SK-N-DZ (cell line): ENCODE measurements around the gene ITGA2B.
A peak's percentile ranks its signal among the peaks of the same experiment; 100 is the strongest.
"Not testable (repeated sequence)": the region's sequence is repeated elsewhere in the genome, so short reads cannot be mapped to it uniquely, and the experiment has no call there.

Experiments used
- DNase-seq: peaks from one replicate; pipeline ENCODE4 v3.0.0-alpha.2; 2015; ENCODE audit warnings: low spot score

ITGA2B gene

GRCh38 chr17:44369414-44370023 is 19.9 kb downstream of the ITGA2B start:
- DNase-seq, result not testable (repeated sequence)

GRCh38 chr17:44368391-44369243 is 20.8 kb downstream of the ITGA2B start:
- DNase-seq, result not testable (repeated sequence)

GRCh38 chr17:44367231-44367979 is 22.0 kb downstream of the ITGA2B start:
- no peak for DNase-seq

- DNase-seq, result not testable (repeated sequence)
These were observed 24.4 kb downstream of the ITGA2B start for GRCh38 chr17:44365051-44365450.

- peak; percentile 63 for DNase-seq
These were observed 25.8 kb downstream of the ITGA2B start, which contains the start of gene FAM171A2 for GRCh38 chr17:44363613-44364159. Gene FAM171A2, minus strand, starts transcription at chr17:44363853. Its CDS starts 139 bp downstream, at chr17:44363714.

GRCh38 chr17:44362949-44363612 is 26.4 kb downstream of the ITGA2B start:
- no peak for DNase-seq

- DNase-seq, result no peak
These were observed 26.9 kb downstream of the ITGA2B start for GRCh38 chr17:44362459-44362948.

GRCh38 chr17:44361292-44362260 is 27.9 kb downstream of the ITGA2B start:
- DNase-seq, result peak; percentile 51

GRCh38 chr17:44360826-44361225 is 28.6 kb downstream of the ITGA2B start:
- DNase-seq, result peak; percentile 57

GRCh38 chr17:44360144-44360533 is 29.3 kb downstream of the ITGA2B start:
- no peak for DNase-seq

GRCh38 chr17:44359458-44360143 is 29.8 kb downstream of the ITGA2B start:
- no peak for DNase-seq

- DNase-seq, result no peak
These were observed 30.4 kb downstream of the ITGA2B start for GRCh38 chr17:44359006-44359405.

- DNase-seq, result no peak
These were observed 31.4 kb downstream of the ITGA2B start for GRCh38 chr17:44358066-44358465.

- DNase-seq, result no peak
These were observed 33.2 kb downstream of the ITGA2B start for GRCh38 chr17:44356241-44356640.

- no peak for DNase-seq
These were observed 33.8 kb downstream of the ITGA2B start for GRCh38 chr17:44355642-44356099.

GRCh38 chr17:44354582-44355561 is 34.6 kb downstream of the ITGA2B start:
- DNase-seq, result no peak

GRCh38 chr17:44353672-44354331 is 35.6 kb downstream of the ITGA2B start:
- DNase-seq, result no peak
